Bronchial epithelial cell (primary cell): ENCODE data around the gene KHDRBS2. TPM values are rescaled to one million over a fixed set of nuclear protein-coding genes. Genes with fewer than 3 reads are reported as not detected.

ENCODE experiments used
- DNase-seq: peaks from one replicate; pipeline ENCODE4 v3.0.0-alpha.2; 2010; ENCODE audit warnings: low read depth
- FAIRE-seq: peaks from 2 replicates; lab custom pipeline; 2011; peaks lifted over from hg19 to GRCh38; lab: Jason Lieb, UNC
- H3K27me3 ChIP-seq: 2 replicates; pipeline ENCODE4 v1.5.1; 2011; ENCODE audit warnings: low read length; ENCODE audit not compliant: control insufficient read depth, insufficient read depth
- H3K36me3 ChIP-seq: 2 replicates; pipeline ENCODE4 v1.5.1; 2011; ENCODE audit warnings: low read length; ENCODE audit not compliant: control insufficient read depth, insufficient read depth
- H3K4me3 ChIP-seq: 2 replicates; pipeline ENCODE4 v1.5.1; 2011; ENCODE audit warnings: mild to moderate bottlenecking, low read depth, low read length, control low read depth
- CTCF ChIP-seq: IDR thresholded peaks from 2 replicates; pipeline ENCODE4 v1.5.1; 2011; ENCODE audit warnings: mild to moderate bottlenecking, moderate library complexity, low read length, control low read depth, inconsistent platforms; ENCODE audit not compliant: insufficient read depth, severe bottlenecking
- total RNA-seq: library from RNA; depleted of rRNA; stranded (reverse); fragments of >200 nt; gene quantifications from 2 replicates; pipeline ENCODE4 v1.2.1, GENCODE V29; 2014

Gene KHDRBS2
- total RNA-seq, 1 donor from 2014 or later: not detected

GRCh38 chr6:61675734-61676133 is 610.3 kb downstream of the KHDRBS2 start:
- no peak for FAIRE-seq
- no peak for TF ChIP-seq CTCF
- no peak for DNase-seq
- H3K4me3 ChIP-seq: no peak overlapping the region
- no peaks in the 10 kb centered on the region for H3K27me3 ChIP-seq
- no peaks in the 10 kb centered on the region for H3K36me3 ChIP-seq

- FAIRE-seq (no peak), DNase-seq (peak; percentile 2)
- Histone ChIP-seq H3K36me3 (no peaks in the 10 kb centered on the region), H3K4me3 (no peak overlapping the region), H3K27me3 (no peaks in the 10 kb centered on the region)
- no peak for TF ChIP-seq CTCF
Measured at GRCh38 chr6:61649845-61650244, 636.2 kb downstream of the KHDRBS2 start.

GRCh38 chr6:61640463-61640862 is 645.6 kb downstream of the KHDRBS2 start:
- Histone ChIP-seq H3K4me3 (no peak overlapping the region), H3K36me3 (no peaks in the 10 kb centered on the region), H3K27me3 (no peaks in the 10 kb centered on the region)
- TF ChIP-seq CTCF: no peak
- no peak for DNase-seq
- no peak for FAIRE-seq
